Fibroblast of pulmonary artery (primary cell): ENCODE measurements around the gene ANKFY1.
"Not testable (repeated sequence)": the region's sequence is repeated elsewhere in the genome, so short reads cannot be mapped to it uniquely, and the experiment has no call there.

ENCODE experiments used
- DNase-seq: peaks from one replicate; pipeline ENCODE4 v3.0.0-alpha.2; 2010; ENCODE audit warnings: low read depth
- H3K4me3 ChIP-seq: replicated peaks from 2 replicates; pipeline ENCODE4 v1.5.1; 2011; ENCODE audit warnings: low read depth, mild to moderate bottlenecking, control low read depth, low read length, moderate library complexity
- CTCF ChIP-seq: IDR thresholded peaks from 2 replicates; pipeline ENCODE4 v1.5.1; 2011; ENCODE audit warnings: mild to moderate bottlenecking, control low read depth, low read length, inconsistent platforms; ENCODE audit errors: missing control alignments

Gene ANKFY1

GRCh38 chr17:4194796-4195195, 69.0 kb downstream of the ANKFY1 start:
- H3K4me3 ChIP-seq, result no peak overlapping the region
- no peak for TF ChIP-seq CTCF
- no peak for DNase-seq

- DNase-seq, H3K4me3 ChIP-seq: not testable (repeated sequence)
Observed at GRCh38 chr17:4190791-4191190, 73.0 kb downstream of the ANKFY1 start.

DNA sequence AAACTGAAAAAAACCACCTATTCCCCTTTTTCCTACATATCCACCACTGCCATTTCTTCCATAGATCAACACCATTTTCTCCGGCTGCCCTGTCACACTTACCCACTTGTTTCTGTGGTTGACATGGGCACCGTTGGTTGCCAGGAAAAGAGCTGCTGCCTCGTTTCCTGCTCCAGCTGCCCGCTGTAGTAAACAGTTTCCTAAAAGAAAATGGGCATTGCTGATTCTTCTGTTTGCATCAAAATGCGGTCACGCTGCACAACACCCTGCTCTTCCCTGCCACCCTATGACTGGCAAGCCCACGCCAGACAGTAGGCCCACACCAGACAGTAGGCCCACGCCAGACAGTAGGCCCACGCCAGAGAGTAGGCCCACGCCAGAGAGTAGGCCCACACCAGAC, 74.5 kb downstream of the ANKFY1 start:
- TF ChIP-seq CTCF, result no peak
- no peak overlapping the region for H3K4me3 ChIP-seq
- no peak for DNase-seq

DNA sequence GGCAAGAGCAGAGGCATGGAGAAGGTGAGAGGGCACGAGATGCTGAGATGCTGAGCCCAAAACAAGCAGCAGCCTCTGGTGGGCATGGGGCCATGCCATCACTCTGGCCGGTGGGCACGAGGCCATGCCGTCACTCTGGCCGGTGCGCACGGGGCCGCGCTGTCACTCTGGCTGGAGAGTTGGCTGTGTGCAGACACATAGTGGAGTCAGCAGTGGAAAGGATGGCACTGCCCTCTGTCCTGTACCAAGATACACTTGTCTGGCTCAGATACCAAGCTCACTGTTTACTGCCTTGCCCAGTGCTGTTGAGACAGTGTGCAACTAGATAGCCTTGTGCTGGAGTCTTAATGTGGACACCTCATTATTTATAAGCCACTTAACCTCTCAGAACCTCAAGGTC, 75.7 kb downstream of the ANKFY1 start:
- H3K4me3 ChIP-seq, result no peak overlapping the region
- TF ChIP-seq CTCF, result no peak
- DNase-seq, result no peak

- no peak for TF ChIP-seq CTCF
- H3K4me3 ChIP-seq, result no peak overlapping the region
- DNase-seq, result no peak
Observed at GRCh38 chr17:4187076-4187475, 76.7 kb downstream of the ANKFY1 start.

DNA sequence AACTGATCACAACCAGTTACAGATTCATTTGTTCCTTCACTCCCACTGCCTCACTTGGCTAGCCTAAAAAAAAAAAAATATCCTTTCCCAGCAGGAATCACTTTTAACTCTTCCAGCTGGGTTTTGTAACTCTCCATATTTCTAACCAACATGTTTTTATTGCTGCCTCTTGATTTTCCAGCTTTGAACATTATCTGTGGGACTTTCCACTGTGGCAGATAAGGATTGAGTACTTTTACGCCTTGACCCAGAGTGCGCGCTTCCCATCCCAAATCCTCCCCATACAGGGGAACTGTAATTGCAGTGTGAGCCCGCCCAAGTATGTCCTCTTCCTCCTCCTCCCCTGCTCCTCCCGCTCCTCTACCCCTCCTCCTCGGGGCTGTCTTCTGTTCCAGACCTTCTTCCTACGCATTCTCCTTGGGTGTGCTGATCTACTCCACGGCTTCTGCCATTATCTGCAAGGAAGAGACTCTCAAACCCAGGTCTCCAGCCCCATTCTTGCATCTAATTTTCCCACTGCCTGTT, 77.4 kb downstream of the ANKFY1 start:
- peak; percentile 28 for DNase-seq
- TF ChIP-seq CTCF, result no peak
- no peak overlapping the region for H3K4me3 ChIP-seq

GRCh38 chr17:4185656-4186055, 78.1 kb downstream of the ANKFY1 start:
- DNase-seq, result no peak
- H3K4me3 ChIP-seq, result no peak overlapping the region
- TF ChIP-seq CTCF, result no peak

GRCh38 chr17:4184811-4185210, 79.0 kb downstream of the ANKFY1 start:
- no peak for TF ChIP-seq CTCF
- H3K4me3 ChIP-seq, result no peak overlapping the region
- no peak for DNase-seq
